Activated CD8-positive, alpha-beta T cell treated with anti-CD3 and anti-CD28 coated beads for 36 hours (primary cell): ENCODE data around the gene UBE2Q2. TPM values are rescaled to one million over a fixed set of nuclear protein-coding genes. Genes with fewer than 3 reads are reported as not detected.

ENCODE experiments used
- ATAC-seq: fragments of 200-7000 bp; cut with Tn5 transposase; one replicate; pipeline ENCODE4 v1.10.0; 2021; ENCODE audit warnings: mild to moderate bottlenecking, moderate library complexity
- CTCF ChIA-PET: fragments of 350-600 bp; sonication (Branson Sonifier 250); formaldehyde crosslinking; loops from one replicate; lab custom pipeline; 2021; ENCODE audit warnings: antibody characterized with exemption; lab: Charles Lee
- POLR2A ChIA-PET: fragments of 350-600 bp; sonication (Branson Sonifier 250); formaldehyde crosslinking; loops from one replicate; lab custom pipeline; 2021; ENCODE audit warnings: antibody characterized with exemption; lab: Charles Lee
- DNase-seq: peaks from one replicate; pipeline ENCODE4 v3.0.0-alpha.2; 2020
- H3K27ac Mint-ChIP-seq: one replicate; pipeline ENCODE4 v1.8.0; 2021; ENCODE audit warnings: mild to moderate bottlenecking, mixed read lengths
- H3K27me3 Mint-ChIP-seq: one replicate; pipeline ENCODE4 v1.8.0; 2021; ENCODE audit warnings: mixed read lengths
- H3K36me3 Mint-ChIP-seq: one replicate; pipeline ENCODE4 v1.8.0; 2021; ENCODE audit warnings: low read depth, mixed read lengths
- H3K4me1 Mint-ChIP-seq: one replicate; pipeline ENCODE4 v1.8.0; 2021; ENCODE audit warnings: low read depth, mixed read lengths
- H3K4me3 Mint-ChIP-seq: one replicate; pipeline ENCODE4 v1.8.0; 2021; ENCODE audit warnings: mild to moderate bottlenecking, moderate library complexity, mixed read lengths
- H3K9me3 Mint-ChIP-seq: one replicate; pipeline ENCODE4 v1.8.0; 2021; ENCODE audit warnings: mixed read lengths
- CTCF ChIP-seq: fragments of 200-600 bp; IDR thresholded peaks from one replicate; pipeline ENCODE4 v1.8.0; 2022; ENCODE audit warnings: antibody characterized with exemption, mild to moderate bottlenecking
- intact Hi-C: fragments of 100-400 bp; cut with micrococcal nuclease; formaldehyde crosslinking; loops from one replicate; pipeline ENCODE4 v1.10.0; 2022
- total RNA-seq, 2 experiments: library from RNA; stranded (reverse); gene quantifications; one replicate each; pipeline ENCODE4 v1.2.3, GENCODE V29; 2021

The UBE2Q2 gene
- total RNA-seq, 2 experiments from 2014 or later = 19.4 to 20.0 TPM

GRCh38 chr15:75947092-75947491, 103.8 kb downstream of the UBE2Q2 start:
- no peaks in the 10 kb centered on the region for H3K36me3 Mint-ChIP-seq
- POLR2A ChIA-PET = no interaction called here
- peaks cover 31% of the 10 kb centered on the region for H3K27me3 Mint-ChIP-seq

GRCh38 chr15:75948761-75949296, 105.6 kb downstream of the UBE2Q2 start:
- peaks cover 5% of the 10 kb centered on the region for H3K4me1 Mint-ChIP-seq
- peaks cover 38% of the 10 kb centered on the region for H3K27me3 Mint-ChIP-seq

More at GRCh38 chr15:75947092-75947491, 103.8 kb downstream of the UBE2Q2 start:
- intact Hi-C loops = no loop called here
- ATAC-seq (no peak), DNase-seq (no peak)
- Mint-ChIP-seq H3K4me1 (peaks cover 3% of the 10 kb centered on the region), H3K9me3 (no peaks in the 10 kb centered on the region), H3K27ac (no peak overlapping the region), H3K4me3 (no peak overlapping the region)
- CTCF ChIA-PET = interaction anchor here (0.8 kb wide), 1 partner anchor 16 kb away, joined by 3 read pairs; no protein-coding TSS in a partner anchor
- TF ChIP-seq CTCF = no peak

More at GRCh38 chr15:75948761-75949296, 105.6 kb downstream of the UBE2Q2 start:
- no peaks in the 10 kb centered on the region for H3K9me3 Mint-ChIP-seq
- H3K27ac Mint-ChIP-seq = no peak overlapping the region
- no peak for TF ChIP-seq CTCF
- DNase-seq (no peak), ATAC-seq (no peak)
- CTCF ChIA-PET = no interaction called here
- H3K36me3 Mint-ChIP-seq = no peaks in the 10 kb centered on the region
- no peak overlapping the region for H3K4me3 Mint-ChIP-seq
- intact Hi-C loops = no loop called here
- POLR2A ChIA-PET = no interaction called here

Other genes starting within 250 kb of the UBE2Q2 start
- 10 to 100 TPM; 28.2 to 28.5 TPM for gene SNUPN, start 217.7 kb upstream of the UBE2Q2 start, total RNA-seq
- gene IMP3, start 203.2 kb upstream of the UBE2Q2 start, total RNA-seq = 100 to 1,000 TPM; 101 to 105 TPM
- 1 to 10 TPM; 1.7 to 1.8 TPM for gene SNX33, start 195.5 kb upstream of the UBE2Q2 start, total RNA-seq
- not detected for gene CSPG4, start 130.6 kb upstream of the UBE2Q2 start, total RNA-seq
- gene FBXO22, start 60.4 kb downstream of the UBE2Q2 start, total RNA-seq = 10 to 100 TPM; 64.8 to 66.2 TPM
- not detected for gene NRG4, start 169.0 kb downstream of the UBE2Q2 start, total RNA-seq
- gene TMEM266, start 216.5 kb downstream of the UBE2Q2 start, total RNA-seq = under 1 TPM in 1 of 2 experiments, not detected in 1; 0.11 TPM